AG04450 (cell line): ENCODE data around the gene TNIP2. TPM values are rescaled to one million over a fixed set of nuclear protein-coding genes. Genes with fewer than 3 reads are reported as not detected.

Experiments
- CTCF ChIA-PET: fragments of 300-600, 350-600 bp; formaldehyde crosslinking; extraction: SDS; loops from one replicate; lab custom pipeline; 2022; ENCODE audit warnings: antibody characterized with exemption, inconsistent platforms; lab: Charles Lee
- POLR2A ChIA-PET: fragments of 350-600 bp; formaldehyde crosslinking; extraction: SDS; loops from one replicate; lab custom pipeline; 2021; ENCODE audit warnings: antibody characterized with exemption, inconsistent platforms; lab: Yijun Ruan, JAX
- DNase-seq: peaks from one replicate; pipeline ENCODE4 v3.0.0-alpha.2; 2011; ENCODE audit warnings: low read depth, low spot score
- H3K27ac ChIP-seq: one replicate; pipeline ENCODE4 v1.5.1; 2012; ENCODE audit warnings: low read depth, low read length, control low read depth
- H3K27me3 ChIP-seq: one replicate; pipeline ENCODE4 v1.6.0; 2012; ENCODE audit warnings: low read length; ENCODE audit not compliant: control insufficient read depth, insufficient read depth
- H3K4me3 ChIP-seq: 2 replicates; pipeline ENCODE4 v1.5.1; 2011; ENCODE audit warnings: mild to moderate bottlenecking, low read depth, low read length, control low read depth
- H3K9me3 ChIP-seq: 2 replicates; pipeline ENCODE4 v1.5.1; 2012; ENCODE audit warnings: low read length; ENCODE audit not compliant: control insufficient read depth, insufficient read depth
- CTCF ChIP-seq: IDR thresholded peaks from 2 replicates; pipeline ENCODE4 v1.5.1; 2011; ENCODE audit warnings: low read depth, low read length, control low read depth, inconsistent platforms
- polyA minus RNA-seq: library from RNA; depleted of rRNA, polyadenylated mRNA; stranded (reverse); fragments of >200 nt; gene quantifications from 2 replicates; pipeline ENCODE4 v1.2.3, GENCODE V29; 2011; rRNA and poly(A)+ RNA removed
- polyA plus RNA-seq: library from polyadenylated mRNA; depleted of rRNA; stranded (reverse); fragments of >200 nt; gene quantifications from 2 replicates; pipeline ENCODE4 v1.2.3, GENCODE V29; 2011; rRNA removed

The TNIP2 gene
- polyA plus RNA-seq (28.8 and 34.3 TPM in 2 replicates), polyA minus RNA-seq (11.8 and 18.6 TPM in 2 replicates)

- CTCF ChIA-PET: interaction anchor here (0.5 to 0.7 kb wide), 2 partner anchors 206 to 222 kb away, joined by 3 read pairs; no protein-coding TSS in a partner anchor
- peak; percentile 35; the same call in 1 of the 2 replicates for TF ChIP-seq CTCF
- POLR2A ChIA-PET: interaction anchor here (0.5 to 0.9 kb wide), 4 partner anchors 10 to 897 kb away, joined by 3 to 6 read pairs (median 5); no protein-coding TSS in a partner anchor
These were observed at the start of gene TNIP2 for GRCh38 chr4:2755821-2756690. TNIP2 (minus strand) TSS chr4:2756336; CDS start chr4:2756289, 47 bp downstream.

GRCh38 chr4:2804973-2805501 is 48.9 kb upstream of the TNIP2 start:
- H3K27ac ChIP-seq: no peak overlapping the region
- ChIA-PET POLR2A (no interaction called here), CTCF (no interaction called here)
- no peak overlapping the region for H3K4me3 ChIP-seq
- no peak for TF ChIP-seq CTCF
- H3K27me3 ChIP-seq: no peaks in the 10 kb centered on the region
- no peak for DNase-seq
- H3K9me3 ChIP-seq: no peaks in the 10 kb centered on the region; the same call in 1 of the 2 replicates

More at GRCh38 chr4:2755821-2756690, at the start of gene TNIP2:
- H3K4me3 ChIP-seq: peak within 1 kb of the TSS; percentile 83
- no peaks in the 10 kb centered on the region; the same call in 1 of the 2 replicates for H3K9me3 ChIP-seq
- H3K27me3 ChIP-seq: no peaks in the 10 kb centered on the region
- peak; percentile 29 for DNase-seq
- H3K27ac ChIP-seq: no peak within 1 kb of the TSS

- no peak for DNase-seq
- Histone ChIP-seq H3K4me3 (no peak overlapping the region), H3K27me3 (no peaks in the 10 kb centered on the region), H3K9me3 (no peaks in the 10 kb centered on the region; the same call in 1 of the 2 replicates), H3K27ac (no peak overlapping the region)
- ChIA-PET CTCF (no interaction called here), POLR2A (no interaction called here)
- TF ChIP-seq CTCF: no peak
These were observed 48.4 kb upstream of the TNIP2 start for GRCh38 chr4:2804449-2804972.

GRCh38 chr4:2803624-2804448 is 47.7 kb upstream of the TNIP2 start:
- no peak for TF ChIP-seq CTCF
- no peaks in the 10 kb centered on the region for H3K27me3 ChIP-seq
- ChIA-PET POLR2A (interaction anchor here (0.6 kb wide), 1 partner anchor 398 kb away, joined by 11 read pairs; no protein-coding TSS in a partner anchor), CTCF (no interaction called here)
- no peaks in the 10 kb centered on the region; the same call in 1 of the 2 replicates for H3K9me3 ChIP-seq
- no peak overlapping the region for H3K4me3 ChIP-seq
- no peak overlapping the region for H3K27ac ChIP-seq
- no peak for DNase-seq
